Ectodermal cell (in vitro differentiated cells): ENCODE measurements around the gene MYB.
"Not testable (repeated sequence)": the region's sequence is repeated elsewhere in the genome, so short reads cannot be mapped to it uniquely, and the experiment has no call there.

Experiments used
- H3K27ac ChIP-seq: 2 replicates; pipeline ENCODE4 v1.7.0; 2013; ENCODE audit warnings: mild to moderate bottlenecking, low read depth, low read length; ENCODE audit not compliant: insufficient read depth, poor library complexity, severe bottlenecking
- H3K27me3 ChIP-seq: 2 replicates; pipeline ENCODE4 v1.7.0; 2013; ENCODE audit warnings: mild to moderate bottlenecking, low read length; ENCODE audit not compliant: insufficient read depth, control insufficient read depth, poor library complexity, severe bottlenecking
- H3K36me3 ChIP-seq: one replicate; pipeline ENCODE4 v1.7.0; 2013; ENCODE audit warnings: low read length; ENCODE audit not compliant: control insufficient read depth, insufficient read depth
- H3K4me1 ChIP-seq: one replicate; pipeline ENCODE4 v1.7.0; 2013; ENCODE audit warnings: low read length; ENCODE audit not compliant: control insufficient read depth, insufficient read depth
- H3K4me3 ChIP-seq: 2 replicates; pipeline ENCODE4 v1.7.0; 2013; ENCODE audit warnings: low read depth, low read length, control low read depth; ENCODE audit not compliant: insufficient read depth
- H3K9me3 ChIP-seq: 2 replicates; pipeline ENCODE4 v1.7.0; 2013; ENCODE audit warnings: mild to moderate bottlenecking, low read length, moderate library complexity; ENCODE audit not compliant: control insufficient read depth
- WGBS, 2 experiments: methylation state at CpG; one replicate each; pipeline ENCODE4 v1.1.7; 2013; ENCODE audit warnings: missing lambda C conversion rate in 2 of 2; 5-methylcytosine and 5-hydroxymethylcytosine counted together

Gene MYB

DNA sequence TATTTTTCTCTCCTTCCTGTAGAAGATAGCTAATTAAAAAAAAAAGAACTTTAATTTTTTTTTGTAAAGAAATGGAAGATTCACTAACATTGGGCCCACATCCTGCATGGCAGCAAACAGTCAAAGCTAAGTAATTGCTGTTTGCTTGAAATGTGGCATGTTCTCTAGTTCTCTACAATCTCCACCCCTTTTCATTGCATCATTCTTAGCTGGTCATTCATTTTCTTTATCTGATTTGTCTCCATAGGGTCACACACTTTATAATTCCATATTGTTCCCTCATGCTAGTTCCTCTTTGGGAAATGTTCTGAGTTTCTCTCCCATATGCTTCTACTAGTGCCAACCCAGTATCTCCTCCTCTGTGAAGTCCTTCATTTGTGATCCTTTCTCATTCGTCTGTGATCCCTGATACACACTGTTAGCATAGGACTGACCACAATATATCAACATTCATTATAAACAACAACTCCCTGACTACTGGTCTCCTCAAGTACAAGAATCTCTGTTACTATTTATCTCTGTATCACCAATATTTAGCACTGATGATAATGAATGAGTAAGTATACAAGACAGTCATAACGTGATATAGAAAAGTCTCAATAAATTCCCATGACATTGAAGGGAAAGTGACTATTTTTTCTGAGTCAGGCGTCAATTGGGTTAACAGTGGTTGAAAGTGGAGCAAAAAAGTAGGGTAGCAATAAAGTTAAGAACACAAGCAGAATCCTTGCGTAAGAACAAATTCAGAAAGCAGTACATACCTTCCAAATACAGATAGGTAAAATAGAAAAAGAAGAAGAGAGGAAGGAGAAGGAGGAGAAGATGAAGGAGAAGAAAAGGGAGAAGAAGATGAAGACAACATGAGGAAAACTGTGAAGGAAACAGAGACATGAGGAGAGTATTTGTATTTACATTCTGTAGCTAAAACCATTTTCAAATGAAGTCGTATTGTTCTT, 33.2 kb upstream of the MYB start:
- Histone ChIP-seq H3K27me3 (no peaks in the 10 kb centered on the region), H3K9me3 (no peaks in the 10 kb centered on the region), H3K4me3 (no peak overlapping the region), H3K36me3 (no peaks in the 10 kb centered on the region), H3K4me1 (peaks cover 5% of the 10 kb centered on the region), H3K27ac (no peak overlapping the region)
- 94 to 99% methylated on average over 4 to 5 of the region's 5 CpGs for WGBS, 2 experiments

GRCh38 chr6:135148889-135149288, 32.2 kb upstream of the MYB start:
- H3K27ac ChIP-seq = no peak overlapping the region
- H3K4me3 ChIP-seq = no peak overlapping the region
- 75 to 87% methylated on average over 3 of the region's 3 CpGs for WGBS, 2 experiments
- H3K4me1 ChIP-seq = peaks cover 5% of the 10 kb centered on the region
- H3K36me3 ChIP-seq = no peaks in the 10 kb centered on the region
- no peaks in the 10 kb centered on the region for H3K27me3 ChIP-seq
- H3K9me3 ChIP-seq = no peaks in the 10 kb centered on the region

- Histone ChIP-seq H3K4me3 (no peak overlapping the region), H3K27me3 (no peaks in the 10 kb centered on the region), H3K27ac (no peak overlapping the region), H3K36me3 (no peaks in the 10 kb centered on the region), H3K9me3 (no peaks in the 10 kb centered on the region), H3K4me1 (peaks cover 5% of the 10 kb centered on the region)
- 92 to 96% methylated on average over 5 of the region's 6 CpGs for WGBS, 2 experiments
Measured at GRCh38 chr6:135149376-135149775, 31.7 kb upstream of the MYB start.

DNA sequence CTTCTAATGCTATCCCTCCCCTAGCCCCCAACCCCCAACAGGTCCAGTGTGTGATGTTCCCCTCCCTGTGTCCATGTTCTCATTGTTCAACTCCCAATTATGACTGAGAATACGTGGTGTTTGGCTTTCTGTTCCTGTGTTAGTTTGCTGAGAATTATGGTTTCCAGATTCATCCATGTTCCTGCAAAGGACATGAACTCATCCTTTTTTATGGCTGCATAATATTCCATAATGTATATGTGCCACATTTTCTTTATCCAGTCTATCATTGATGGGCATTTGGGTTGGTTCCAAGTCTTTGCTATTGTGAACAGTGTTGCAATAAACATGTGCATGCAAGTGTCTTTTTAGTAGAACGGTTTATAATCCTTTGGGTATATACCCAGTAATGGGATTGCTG, 30.6 kb upstream of the MYB start:
- not testable (repeated sequence) for H3K36me3 ChIP-seq, H3K27ac ChIP-seq, H3K4me3 ChIP-seq, H3K4me1 ChIP-seq, H3K27me3 ChIP-seq, H3K9me3 ChIP-seq
- WGBS, 2 experiments = 91 to 96% methylated on average over 2 of the region's 2 CpGs

DNA sequence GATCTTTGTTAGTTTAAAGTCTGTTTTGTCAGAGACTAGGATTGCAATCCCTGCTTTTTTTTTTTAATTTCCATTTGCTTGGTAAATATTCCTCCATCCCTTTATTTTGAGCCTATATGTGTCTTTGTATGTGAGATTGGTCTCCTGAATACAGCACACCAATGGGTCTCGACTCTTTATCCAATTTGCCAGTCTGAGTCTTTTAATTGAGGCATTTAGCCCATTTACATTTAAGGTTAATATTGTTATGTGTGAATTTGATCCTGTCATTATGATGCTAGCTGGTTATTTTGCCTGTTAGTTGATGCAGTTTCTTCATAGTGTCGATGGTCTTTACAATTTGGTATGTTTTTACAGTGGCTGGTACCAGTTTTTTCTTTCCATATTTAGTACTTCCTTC, 27.0 kb upstream of the MYB start:
- 67% methylated on average over 1 of the region's 2 CpGs; no CpG with 5 or more reads in 1 of the 2 experiments for WGBS, 2 experiments
- H3K27me3 ChIP-seq, H3K4me1 ChIP-seq, H3K4me3 ChIP-seq, H3K27ac ChIP-seq, H3K36me3 ChIP-seq, H3K9me3 ChIP-seq: not testable (repeated sequence)

- no peak overlapping the region for H3K4me3 ChIP-seq
- H3K27me3 ChIP-seq = no peaks in the 10 kb centered on the region
- no peaks in the 10 kb centered on the region for H3K9me3 ChIP-seq
- no peak overlapping the region for H3K27ac ChIP-seq
- no peaks in the 10 kb centered on the region for H3K4me1 ChIP-seq
- no peaks in the 10 kb centered on the region for H3K36me3 ChIP-seq
- 91 to 94% methylated on average over 4 of the region's 4 CpGs for WGBS, 2 experiments
Measured at GRCh38 chr6:135158397-135158796, 22.7 kb upstream of the MYB start.

DNA sequence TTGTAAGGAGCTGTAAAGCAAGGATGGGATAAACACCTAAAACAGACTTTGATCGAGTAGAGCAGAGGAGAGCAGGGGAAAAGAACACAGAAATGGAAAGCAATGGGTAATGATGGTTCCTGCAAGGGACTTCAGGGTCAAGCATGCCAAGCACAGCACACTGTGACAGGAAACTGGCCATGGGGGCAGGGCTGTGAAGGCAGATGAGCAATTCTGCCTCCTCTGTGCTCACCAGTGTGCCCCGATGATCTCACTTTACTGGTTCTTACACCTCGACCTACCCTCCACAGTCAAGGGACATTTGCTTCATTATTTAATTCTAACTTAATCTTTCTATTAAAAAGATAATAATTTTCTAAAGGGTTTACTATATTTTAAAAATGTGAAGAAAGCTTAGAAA, 21.6 kb upstream of the MYB start:
- Histone ChIP-seq H3K9me3 (no peaks in the 10 kb centered on the region), H3K4me1 (no peaks in the 10 kb centered on the region), H3K36me3 (no peaks in the 10 kb centered on the region), H3K27ac (no peak overlapping the region), H3K27me3 (no peaks in the 10 kb centered on the region), H3K4me3 (no peak overlapping the region)
- WGBS, 2 experiments = 76 to 81% methylated on average over 3 of the region's 3 CpGs

- Histone ChIP-seq H3K27me3 (no peaks in the 10 kb centered on the region), H3K36me3 (no peaks in the 10 kb centered on the region), H3K27ac (no peak overlapping the region), H3K4me3 (no peak overlapping the region), H3K9me3 (no peaks in the 10 kb centered on the region), H3K4me1 (no peaks in the 10 kb centered on the region)
- WGBS, 2 experiments = 93 to 94% methylated on average over 3 of the region's 3 CpGs
Measured at GRCh38 chr6:135161411-135162395, 19.4 kb upstream of the MYB start.

- H3K27me3 ChIP-seq = no peaks in the 10 kb centered on the region
- no peaks in the 10 kb centered on the region for H3K9me3 ChIP-seq
- no peak overlapping the region for H3K4me3 ChIP-seq
- H3K36me3 ChIP-seq = no peaks in the 10 kb centered on the region
- 41 to 50% methylated on average over 7 to 9 of the region's 10 CpGs for WGBS, 2 experiments
- no peaks in the 10 kb centered on the region for H3K4me1 ChIP-seq
- H3K27ac ChIP-seq = no peak overlapping the region
Measured at GRCh38 chr6:135162678-135163439, 18.2 kb upstream of the MYB start.
